Liver (tissue), 9 donors: ENCODE results near the gene MACROH2A1. TPM values are rescaled to one million over a fixed set of nuclear protein-coding genes. Genes with fewer than 3 reads are reported as not detected.

ENCODE experiments used
- DNase-seq: peaks from one replicate; pipeline ENCODE4 v3.0.0-alpha.2; 2017; ENCODE audit warnings: low spot score
- H3K27ac ChIP-seq, 2 donors: one replicate each; pipeline ENCODE4 v1.7.0; 2013; ENCODE audit warnings: inconsistent platforms in 2 of 2, low read length in 2 of 2, control low read depth in 1 of 2, low read depth in 1 of 2, mild to moderate bottlenecking in 1 of 2
- H3K27me3 ChIP-seq, 4 donors: one replicate each; pipeline versions ENCODE4 v1.6.1 to v1.7.0; 2013; ENCODE audit warnings: low read length in 3 of 4, inconsistent platforms in 1 of 4, mild to moderate bottlenecking in 1 of 4, moderate library complexity in 1 of 4; ENCODE audit not compliant: control insufficient read depth in 4 of 4, insufficient read depth in 4 of 4
- H3K36me3 ChIP-seq, 4 donors: one replicate each; pipeline versions ENCODE4 v1.6.1 to v1.7.0; 2013; ENCODE audit warnings: low read length in 3 of 4, mild to moderate bottlenecking in 3 of 4, low read depth in 1 of 4, moderate library complexity in 1 of 4; ENCODE audit not compliant: control insufficient read depth in 4 of 4, insufficient read depth in 3 of 4
- H3K4me1 ChIP-seq, 4 donors: one replicate each; pipeline versions ENCODE4 v1.6.1 to v1.7.0; 2013; ENCODE audit warnings: low read length in 3 of 4, mild to moderate bottlenecking in 3 of 4, moderate library complexity in 1 of 4; ENCODE audit not compliant: control insufficient read depth in 4 of 4, insufficient read depth in 4 of 4
- H3K4me3 ChIP-seq, 3 donors: one replicate each; pipeline versions ENCODE4 v1.6.1 to v1.7.0; 2013; ENCODE audit warnings: low read length in 3 of 3, control low read depth in 1 of 3, low read depth in 1 of 3, mild to moderate bottlenecking in 1 of 3
- H3K9ac ChIP-seq, 2 donors: one replicate each; pipeline ENCODE4 v1.7.0; 2013; ENCODE audit warnings: low read length in 2 of 2, mild to moderate bottlenecking in 2 of 2, moderate library complexity in 2 of 2, control low read depth in 1 of 2, low read depth in 1 of 2
- H3K9me3 ChIP-seq, 4 donors: one replicate each; pipeline versions ENCODE4 v1.6.1 to v1.7.0; 2013; ENCODE audit warnings: low read length in 3 of 4; ENCODE audit not compliant: control insufficient read depth in 4 of 4
- EGR1 ChIP-seq, 2 donors: IDR thresholded peaks; 2 replicates each; pipeline ENCODE4 v1.6.1; 2016 to 2018; ENCODE audit warnings: antibody characterized with exemption in 2 of 2, low read depth in 2 of 2
- FOXA1 ChIP-seq: IDR thresholded peaks from 2 replicates; pipeline ENCODE4 v1.6.1; 2016; ENCODE audit warnings: antibody characterized with exemption
- FOXA2 ChIP-seq: IDR thresholded peaks from 2 replicates; pipeline ENCODE4 v1.6.1; 2016; ENCODE audit warnings: antibody characterized with exemption
- GABPA ChIP-seq, 2 donors: IDR thresholded peaks in 1 of 2; conservative IDR thresholded peaks in 1 of 2; 2 replicates each; pipeline ENCODE4 v1.6.1; 2016; ENCODE audit warnings: antibody characterized with exemption in 2 of 2, mild to moderate bottlenecking in 1 of 2, moderate library complexity in 1 of 2
- HNF4A ChIP-seq, 2 donors: conservative IDR thresholded peaks; 2 replicates each; pipeline ENCODE4 v1.6.1; 2016; ENCODE audit warnings: antibody characterized with exemption in 2 of 2, mild to moderate bottlenecking in 2 of 2
- HNF4G ChIP-seq: IDR thresholded peaks from 2 replicates; pipeline ENCODE4 v1.6.1; 2016; ENCODE audit warnings: antibody characterized with exemption
- JUND ChIP-seq, 2 donors: IDR thresholded peaks; 2 replicates each; pipeline ENCODE4 v1.6.1; 2016; ENCODE audit warnings: antibody characterized with exemption in 2 of 2
- MAX ChIP-seq: IDR thresholded peaks from 2 replicates; pipeline ENCODE4 v1.6.1; 2016; ENCODE audit warnings: antibody characterized with exemption
- NR2F2 ChIP-seq: IDR thresholded peaks from 2 replicates; pipeline ENCODE4 v1.6.1; 2016; ENCODE audit warnings: antibody characterized with exemption
- RAD21 ChIP-seq, 2 donors: IDR thresholded peaks; 2 replicates each; pipeline ENCODE4 v1.6.1; 2016; ENCODE audit warnings: antibody characterized with exemption in 2 of 2, mild to moderate bottlenecking in 2 of 2
- RXRA ChIP-seq, 2 donors: IDR thresholded peaks; 2 replicates each; pipeline ENCODE4 v1.6.1; 2017 to 2018; ENCODE audit warnings: antibody characterized with exemption in 2 of 2, mild to moderate bottlenecking in 1 of 2
- SP1 ChIP-seq: IDR thresholded peaks from 2 replicates; pipeline ENCODE4 v1.6.1; 2018; ENCODE audit warnings: antibody characterized with exemption, mild to moderate bottlenecking
- TAF1 ChIP-seq: conservative IDR thresholded peaks from 2 replicates; pipeline ENCODE4 v1.6.1; 2016; ENCODE audit warnings: antibody characterized with exemption, mild to moderate bottlenecking
- YY1 ChIP-seq: IDR thresholded peaks from 2 replicates; pipeline ENCODE4 v1.6.1; 2016; ENCODE audit warnings: antibody characterized with exemption, mild to moderate bottlenecking
- WGBS: extraction: QIAGEN DNeasy Blood & Tissue Kit; methylation state at CpG from one replicate; pipeline ENCODE4 v1.1.7; 2013; 5-methylcytosine and 5-hydroxymethylcytosine counted together
- polyA plus RNA-seq, 2 donors: library from polyadenylated mRNA; stranded (reverse) in 1 of 2; unstranded in 1 of 2; fragments of 200-250 nt in 1 of 2; fragments of >200 nt in 1 of 2; fragmentation: Nextera tagmentation in 1 of 2; extraction: Ambion mirVana in 1 of 2; gene quantifications; one replicate each; pipeline versions ENCODE4 v1.2.1 to v1.2.3, GENCODE V29; 2013 to 2015
- total RNA-seq, 2 donors: library from RNA; depleted of rRNA; stranded (reverse); fragments of >200 nt; gene quantifications; one replicate each; pipeline ENCODE4 v1.2.3, GENCODE V29; 2014
- TF ChIP-seq, protein P1 (sequence below): IDR thresholded peaks from 2 replicates; pipeline ENCODE4 v1.6.1; 2016; ENCODE audit warnings: antibody characterized with exemption
- TF ChIP-seq, protein P2 (sequence below): IDR thresholded peaks from 2 replicates; pipeline ENCODE4 v1.6.1; 2016; ENCODE audit warnings: antibody characterized with exemption, mild to moderate bottlenecking
- TF ChIP-seq, protein P3 (sequence below): IDR thresholded peaks from 2 replicates; pipeline ENCODE4 v1.6.1; 2016; ENCODE audit warnings: antibody characterized with exemption
- donor health status: healthy.
- donor health status: healthy.
- donor health status: healthy.
- donor health status: healthy.
- donor health status: healthy.

The MACROH2A1 gene
- total and polyA plus RNA-seq, 4 donors: 33.7 to 113 (median 62.7) TPM

- no peaks in the 10 kb centered on the region for H3K4me1 ChIP-seq
- 95% methylated on average over 4 of the region's 4 CpGs for WGBS
- TF ChIP-seq EGR1 (IDR thresholded peaks at IDR 0.05; ENCODE audit: low read depth in 2 of 2) (no peak), NR2F2 (no peak), MAX (no peak), FOXA1 (no peak), FOXA2 (no peak), TAF1 (no peak), HNF4A (conservative IDR thresholded peaks at IDR 0.05) (no peak), GABPA (IDR thresholded peaks at IDR 0.05 in 1 of 2, conservative IDR thresholded peaks at IDR 0.05 in 1 of 2) (no peak), JUND (IDR thresholded peaks at IDR 0.05) (no peak), RXRA (IDR thresholded peaks at IDR 0.05) (no peak), RAD21 (IDR thresholded peaks at IDR 0.05) (no peak), YY1 (no peak), SP1 (no peak), HNF4G (no peak)
- TF ChIP-seq, protein P1, sequence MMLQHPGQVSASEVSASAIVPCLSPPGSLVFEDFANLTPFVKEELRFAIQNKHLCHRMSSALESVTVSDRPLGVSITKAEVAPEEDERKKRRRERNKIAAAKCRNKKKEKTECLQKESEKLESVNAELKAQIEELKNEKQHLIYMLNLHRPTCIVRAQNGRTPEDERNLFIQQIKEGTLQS: no peak
- TF ChIP-seq, protein P2, sequence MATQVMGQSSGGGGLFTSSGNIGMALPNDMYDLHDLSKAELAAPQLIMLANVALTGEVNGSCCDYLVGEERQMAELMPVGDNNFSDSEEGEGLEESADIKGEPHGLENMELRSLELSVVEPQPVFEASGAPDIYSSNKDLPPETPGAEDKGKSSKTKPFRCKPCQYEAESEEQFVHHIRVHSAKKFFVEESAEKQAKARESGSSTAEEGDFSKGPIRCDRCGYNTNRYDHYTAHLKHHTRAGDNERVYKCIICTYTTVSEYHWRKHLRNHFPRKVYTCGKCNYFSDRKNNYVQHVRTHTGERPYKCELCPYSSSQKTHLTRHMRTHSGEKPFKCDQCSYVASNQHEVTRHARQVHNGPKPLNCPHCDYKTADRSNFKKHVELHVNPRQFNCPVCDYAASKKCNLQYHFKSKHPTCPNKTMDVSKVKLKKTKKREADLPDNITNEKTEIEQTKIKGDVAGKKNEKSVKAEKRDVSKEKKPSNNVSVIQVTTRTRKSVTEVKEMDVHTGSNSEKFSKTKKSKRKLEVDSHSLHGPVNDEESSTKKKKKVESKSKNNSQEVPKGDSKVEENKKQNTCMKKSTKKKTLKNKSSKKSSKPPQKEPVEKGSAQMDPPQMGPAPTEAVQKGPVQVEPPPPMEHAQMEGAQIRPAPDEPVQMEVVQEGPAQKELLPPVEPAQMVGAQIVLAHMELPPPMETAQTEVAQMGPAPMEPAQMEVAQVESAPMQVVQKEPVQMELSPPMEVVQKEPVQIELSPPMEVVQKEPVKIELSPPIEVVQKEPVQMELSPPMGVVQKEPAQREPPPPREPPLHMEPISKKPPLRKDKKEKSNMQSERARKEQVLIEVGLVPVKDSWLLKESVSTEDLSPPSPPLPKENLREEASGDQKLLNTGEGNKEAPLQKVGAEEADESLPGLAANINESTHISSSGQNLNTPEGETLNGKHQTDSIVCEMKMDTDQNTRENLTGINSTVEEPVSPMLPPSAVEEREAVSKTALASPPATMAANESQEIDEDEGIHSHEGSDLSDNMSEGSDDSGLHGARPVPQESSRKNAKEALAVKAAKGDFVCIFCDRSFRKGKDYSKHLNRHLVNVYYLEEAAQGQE: no peak
- TF ChIP-seq, protein P3, sequence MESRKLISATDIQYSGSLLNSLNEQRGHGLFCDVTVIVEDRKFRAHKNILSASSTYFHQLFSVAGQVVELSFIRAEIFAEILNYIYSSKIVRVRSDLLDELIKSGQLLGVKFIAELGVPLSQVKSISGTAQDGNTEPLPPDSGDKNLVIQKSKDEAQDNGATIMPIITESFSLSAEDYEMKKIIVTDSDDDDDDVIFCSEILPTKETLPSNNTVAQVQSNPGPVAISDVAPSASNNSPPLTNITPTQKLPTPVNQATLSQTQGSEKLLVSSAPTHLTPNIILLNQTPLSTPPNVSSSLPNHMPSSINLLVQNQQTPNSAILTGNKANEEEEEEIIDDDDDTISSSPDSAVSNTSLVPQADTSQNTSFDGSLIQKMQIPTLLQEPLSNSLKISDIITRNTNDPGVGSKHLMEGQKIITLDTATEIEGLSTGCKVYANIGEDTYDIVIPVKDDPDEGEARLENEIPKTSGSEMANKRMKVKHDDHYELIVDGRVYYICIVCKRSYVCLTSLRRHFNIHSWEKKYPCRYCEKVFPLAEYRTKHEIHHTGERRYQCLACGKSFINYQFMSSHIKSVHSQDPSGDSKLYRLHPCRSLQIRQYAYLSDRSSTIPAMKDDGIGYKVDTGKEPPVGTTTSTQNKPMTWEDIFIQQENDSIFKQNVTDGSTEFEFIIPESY: no peak
These were observed 104.2 kb downstream of the MACROH2A1 start for GRCh38 chr5:135294793-135295192.

GRCh38 chr5:135289651-135290050 is 109.4 kb downstream of the MACROH2A1 start:
- H3K36me3 ChIP-seq: no peaks in the 10 kb centered on the region
- no peak overlapping the region for H3K9ac ChIP-seq
- no peaks in the 10 kb centered on the region for H3K27me3 ChIP-seq
- WGBS: 90% methylated on average over 1 of the region's 1 CpG
- no peaks in the 10 kb centered on the region for H3K4me1 ChIP-seq
- no peak overlapping the region for H3K27ac ChIP-seq
- TF ChIP-seq GABPA (IDR thresholded peaks at IDR 0.05 in 1 of 2, conservative IDR thresholded peaks at IDR 0.05 in 1 of 2) (no peak), TAF1 (no peak), YY1 (no peak), MAX (no peak), NR2F2 (no peak), HNF4A (conservative IDR thresholded peaks at IDR 0.05) (no peak), JUND (IDR thresholded peaks at IDR 0.05) (no peak), RXRA (IDR thresholded peaks at IDR 0.05) (no peak), SP1 (no peak), RAD21 (IDR thresholded peaks at IDR 0.05) (no peak)
- peaks cover 0 to 12% (median 0%) of the 10 kb centered on the region in 4 donors for H3K9me3 ChIP-seq
- no peak for DNase-seq
- H3K4me3 ChIP-seq: no peak overlapping the region

More at GRCh38 chr5:135294793-135295192, 104.2 kb downstream of the MACROH2A1 start:
- no peaks in the 10 kb centered on the region for H3K36me3 ChIP-seq
- H3K27me3 ChIP-seq: no peaks in the 10 kb centered on the region
- no peak for DNase-seq
- H3K9ac ChIP-seq: no peak overlapping the region
- no peak overlapping the region for H3K27ac ChIP-seq
- no peaks in the 10 kb centered on the region for H3K9me3 ChIP-seq
- H3K4me3 ChIP-seq: no peak overlapping the region
